ENCODE results near the gene MDFI. TPM values are rescaled to one million over a fixed set of nuclear protein-coding genes. Genes with fewer than 3 reads are reported as not detected.

The MDFI gene
- total RNA-seq, 1 experiment from 2014 or later = not detected

DNA sequence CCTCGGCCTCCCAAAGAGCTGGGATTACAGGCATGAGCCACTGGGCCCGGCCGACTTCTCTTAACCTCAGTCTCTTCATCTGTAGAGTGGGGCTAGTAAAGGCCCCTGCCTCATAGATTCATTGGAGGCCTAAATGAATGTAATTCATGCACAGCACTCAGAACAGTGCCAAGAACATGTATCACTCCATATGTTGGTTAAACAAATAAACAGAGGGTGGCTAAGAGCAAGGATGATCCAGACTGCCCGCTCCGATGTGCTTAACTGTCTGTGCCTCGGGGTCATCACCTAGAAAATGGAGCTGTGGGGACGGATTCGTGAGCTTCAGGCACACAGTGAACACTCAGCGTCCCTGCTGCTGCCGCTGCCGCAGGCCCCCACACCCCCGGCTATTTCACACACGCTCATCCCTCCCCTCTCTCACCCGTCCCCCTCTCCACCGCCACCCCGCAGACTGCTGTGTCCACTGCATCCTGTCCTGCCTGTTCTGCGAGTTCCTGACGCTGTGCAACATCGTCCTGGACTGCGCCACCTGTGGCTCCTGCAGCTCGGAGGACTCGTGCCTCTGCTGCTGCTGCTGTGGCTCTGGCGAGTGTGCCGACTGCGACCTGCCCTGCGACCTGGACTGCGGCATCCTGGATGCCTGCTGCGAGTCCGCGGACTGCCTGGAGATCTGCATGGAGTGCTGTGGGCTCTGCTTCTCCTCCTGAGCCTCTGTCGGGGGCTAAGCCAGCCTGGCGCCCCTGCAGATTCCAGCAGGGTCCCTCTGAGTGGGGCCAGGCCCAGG, 14.8 kb downstream of the MDFI start:
- DNase-seq = peak; percentile 8
- no peaks in the 10 kb centered on the region for H3K27me3 ChIP-seq
- no peak overlapping the region for H3K4me3 ChIP-seq
- no peaks in the 10 kb centered on the region for H3K9me3 ChIP-seq
- no peaks in the 10 kb centered on the region for H3K36me3 ChIP-seq

- Histone ChIP-seq H3K4me3 (no peak overlapping the region), H3K36me3 (no peaks in the 10 kb centered on the region), H3K27me3 (no peaks in the 10 kb centered on the region), H3K9me3 (no peaks in the 10 kb centered on the region)
- DNase-seq = no peak
Observed at GRCh38 chr6:41653691-41654090, 15.4 kb downstream of the MDFI start.

DNA sequence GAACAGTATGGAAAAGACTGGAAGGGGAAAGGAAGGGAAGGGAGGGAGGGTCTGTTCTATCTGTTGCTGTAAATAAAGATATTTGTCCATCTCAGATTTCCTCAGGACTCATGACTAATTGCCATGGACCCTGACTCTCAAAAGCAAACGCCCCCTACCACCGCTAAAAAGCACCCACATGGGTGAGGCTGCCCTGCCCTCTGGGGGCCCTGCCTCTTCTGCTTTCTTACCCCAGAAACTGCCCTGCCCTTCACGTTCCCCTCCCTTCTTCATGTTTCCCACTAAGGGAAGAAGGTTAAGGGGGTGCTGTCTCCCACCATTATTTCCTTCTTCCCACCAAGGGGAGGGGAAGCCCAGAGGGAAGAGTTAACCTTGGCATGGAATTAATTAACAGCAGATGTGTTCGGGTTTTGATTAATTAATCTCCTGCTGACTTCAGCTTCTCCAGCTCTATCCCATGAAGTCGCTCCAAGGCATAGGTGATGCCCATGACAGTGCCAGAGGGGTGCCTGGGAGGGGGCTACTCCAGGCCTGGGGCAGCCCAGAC, 16.0 kb downstream of the MDFI start:
- Histone ChIP-seq H3K36me3 (no peaks in the 10 kb centered on the region), H3K4me3 (no peak overlapping the region), H3K27me3 (no peaks in the 10 kb centered on the region), H3K9me3 (no peaks in the 10 kb centered on the region)
- no peak for DNase-seq

DNA sequence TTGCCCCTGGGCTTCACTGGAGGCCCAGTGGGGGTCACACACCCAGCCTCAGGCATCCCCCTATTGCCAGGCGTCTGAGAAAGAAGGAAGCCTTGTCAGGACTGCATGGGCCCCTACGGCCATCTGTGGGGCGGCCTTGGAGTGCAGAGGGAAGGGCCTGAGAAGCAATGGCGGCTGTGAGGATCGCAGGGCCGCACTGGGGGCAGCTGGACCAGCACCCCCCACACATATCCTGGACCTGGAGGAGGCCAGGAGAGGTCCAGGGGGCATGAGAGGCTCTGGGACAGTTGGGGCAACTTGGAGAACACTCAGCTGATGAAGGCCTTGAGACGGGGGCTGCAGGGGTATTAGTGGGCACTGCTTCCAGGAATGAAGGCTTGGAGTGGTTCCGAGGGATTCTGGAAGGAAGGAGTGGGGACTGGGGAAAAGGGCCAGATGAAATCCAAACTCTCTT, 16.5 kb downstream of the MDFI start:
- DNase-seq = no peak
- H3K27me3 ChIP-seq = no peaks in the 10 kb centered on the region
- no peaks in the 10 kb centered on the region for H3K9me3 ChIP-seq
- no peaks in the 10 kb centered on the region for H3K36me3 ChIP-seq
- H3K4me3 ChIP-seq = no peak overlapping the region

DNA sequence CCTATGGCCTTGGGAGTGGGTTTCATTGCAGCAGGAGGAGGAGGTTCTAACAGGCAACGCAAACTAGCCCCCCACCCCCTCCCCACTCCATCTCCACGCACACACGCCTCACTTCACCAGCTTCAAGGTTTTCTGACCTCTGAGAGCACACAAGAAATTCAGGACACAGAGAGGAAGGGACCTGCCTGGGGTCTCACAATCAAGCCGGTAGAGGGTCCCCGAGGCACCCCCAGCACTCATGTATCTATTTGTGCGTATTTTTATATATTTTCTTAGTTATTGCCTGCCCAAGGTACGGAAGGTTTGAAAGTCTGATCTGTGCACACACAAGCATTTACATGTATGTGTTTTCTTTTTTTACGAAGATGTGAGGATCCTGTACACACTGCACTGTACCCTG, 16.9 kb downstream of the MDFI start:
- DNase-seq = no peak
- no peaks in the 10 kb centered on the region for H3K36me3 ChIP-seq
- H3K27me3 ChIP-seq = no peaks in the 10 kb centered on the region
- no peaks in the 10 kb centered on the region for H3K9me3 ChIP-seq
- no peak overlapping the region for H3K4me3 ChIP-seq

- no peaks in the 10 kb centered on the region for H3K9me3 ChIP-seq
- H3K27me3 ChIP-seq = no peaks in the 10 kb centered on the region
- no peaks in the 10 kb centered on the region for H3K36me3 ChIP-seq
- no peak for DNase-seq
- H3K4me3 ChIP-seq = no peak overlapping the region
Observed at GRCh38 chr6:41655646-41656001, 17.4 kb downstream of the MDFI start.

DNA sequence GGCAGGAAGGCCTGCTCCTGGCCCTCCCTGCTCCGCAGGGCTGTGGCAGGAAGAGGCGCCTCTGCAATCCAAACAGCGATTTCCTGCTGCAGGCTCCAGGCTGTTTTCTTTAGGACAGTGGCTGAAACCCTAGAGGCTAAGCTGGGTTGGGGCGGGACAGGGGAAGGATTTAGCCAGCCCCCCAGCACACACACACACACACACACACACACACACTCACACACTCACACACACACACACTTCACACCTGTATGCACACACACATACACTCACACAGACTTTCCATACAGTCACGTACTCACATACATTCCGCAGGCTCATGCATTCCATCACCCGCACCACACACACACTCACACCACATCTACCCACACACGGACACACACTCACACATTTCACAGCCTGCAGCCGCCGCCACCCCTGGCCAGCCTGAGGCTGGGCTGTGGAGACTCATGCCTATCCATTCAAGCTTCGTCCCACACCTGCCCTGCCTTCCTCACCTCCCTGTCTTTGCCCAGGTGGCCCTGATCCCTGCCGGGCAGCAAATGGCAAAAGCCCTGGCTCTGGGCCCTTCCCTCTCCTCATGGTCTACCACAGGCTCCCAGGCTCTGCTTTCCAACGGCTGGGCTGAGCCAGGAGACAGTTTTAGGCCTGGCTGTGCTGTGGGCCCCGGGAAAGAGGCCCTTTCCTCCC, 17.9 kb downstream of the MDFI start:
- no peak overlapping the region for H3K4me3 ChIP-seq
- no peaks in the 10 kb centered on the region for H3K36me3 ChIP-seq
- no peaks in the 10 kb centered on the region for H3K9me3 ChIP-seq
- DNase-seq = no peak
- H3K27me3 ChIP-seq = no peaks in the 10 kb centered on the region

DNA sequence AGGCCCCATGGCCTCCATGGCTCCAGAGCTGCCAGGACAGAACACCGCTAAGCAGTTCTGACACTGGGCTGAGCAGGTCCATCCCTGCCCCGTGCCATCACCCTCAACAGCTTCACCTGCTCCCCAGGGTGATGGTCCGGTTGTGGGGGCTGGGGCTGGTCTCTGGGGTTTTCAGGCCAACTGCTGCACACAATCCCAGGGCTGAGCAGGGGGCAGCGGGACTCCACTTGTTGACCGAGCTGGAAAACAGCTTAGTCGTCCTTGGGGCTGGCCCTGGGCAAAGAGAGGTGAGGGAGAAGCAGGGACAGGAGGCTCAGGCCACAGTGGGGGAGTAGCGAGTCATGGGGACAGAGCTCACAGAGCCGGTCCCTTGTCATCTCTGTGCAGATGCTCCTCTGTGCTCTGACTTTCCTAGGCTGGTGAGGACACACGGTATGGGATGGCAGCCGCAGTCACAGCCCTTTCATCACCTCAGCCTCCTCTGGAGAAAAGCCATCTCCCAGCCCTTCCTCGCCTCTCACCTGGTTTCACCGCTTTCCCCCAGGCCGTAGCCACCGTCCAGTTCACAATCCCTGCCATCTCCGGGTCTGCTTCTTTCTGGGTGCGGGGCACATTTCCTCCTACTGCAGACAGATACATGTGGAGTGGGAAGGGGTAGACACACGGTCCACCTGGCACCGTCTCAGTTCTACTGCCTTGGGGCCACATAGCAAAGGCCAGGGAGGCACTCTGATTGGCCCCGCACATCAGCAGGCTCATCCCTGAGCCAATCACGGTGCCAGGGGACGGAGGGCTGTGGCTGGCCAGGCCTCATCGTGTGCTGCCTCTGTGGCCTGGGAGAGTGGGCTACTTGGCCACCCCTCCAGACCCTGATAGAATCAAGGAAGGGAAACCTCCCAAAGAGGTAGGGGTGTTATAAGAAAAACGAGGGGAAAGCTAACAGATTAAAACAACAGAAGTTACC, 19.1 kb downstream of the MDFI start:
- H3K4me3 ChIP-seq = no peak overlapping the region
- no peak for DNase-seq
- H3K27me3 ChIP-seq = no peaks in the 10 kb centered on the region
- no peaks in the 10 kb centered on the region for H3K9me3 ChIP-seq
- no peaks in the 10 kb centered on the region for H3K36me3 ChIP-seq

DNA sequence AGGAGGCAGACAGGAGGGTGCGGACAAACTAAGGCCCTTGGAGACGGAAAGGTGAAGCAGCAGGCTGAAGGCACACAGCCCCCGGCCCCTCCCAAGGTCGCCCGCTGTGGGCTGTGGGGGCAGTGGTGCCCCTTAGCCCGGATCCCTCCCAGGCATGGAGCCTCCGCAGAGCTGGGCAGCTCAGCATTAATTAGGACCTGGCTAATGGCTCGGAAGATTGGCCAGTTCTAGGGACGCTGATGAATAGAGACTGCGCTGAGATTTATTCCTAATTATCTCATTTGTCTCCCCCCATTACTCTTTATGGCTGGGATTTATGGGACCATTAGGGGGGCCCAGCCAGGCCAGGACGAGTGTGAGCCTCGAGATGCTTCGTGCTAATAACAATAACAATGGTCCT, 20.4 kb downstream of the MDFI start:
- DNase-seq = no peak
- H3K36me3 ChIP-seq = no peaks in the 10 kb centered on the region
- no peaks in the 10 kb centered on the region for H3K27me3 ChIP-seq
- no peak overlapping the region for H3K4me3 ChIP-seq
- no peaks in the 10 kb centered on the region for H3K9me3 ChIP-seq

GRCh38 chr6:41659935-41660334, 21.7 kb downstream of the MDFI start:
- Histone ChIP-seq H3K27me3 (no peaks in the 10 kb centered on the region), H3K4me3 (no peak overlapping the region), H3K9me3 (no peaks in the 10 kb centered on the region), H3K36me3 (no peaks in the 10 kb centered on the region)
- no peak for DNase-seq

DNA sequence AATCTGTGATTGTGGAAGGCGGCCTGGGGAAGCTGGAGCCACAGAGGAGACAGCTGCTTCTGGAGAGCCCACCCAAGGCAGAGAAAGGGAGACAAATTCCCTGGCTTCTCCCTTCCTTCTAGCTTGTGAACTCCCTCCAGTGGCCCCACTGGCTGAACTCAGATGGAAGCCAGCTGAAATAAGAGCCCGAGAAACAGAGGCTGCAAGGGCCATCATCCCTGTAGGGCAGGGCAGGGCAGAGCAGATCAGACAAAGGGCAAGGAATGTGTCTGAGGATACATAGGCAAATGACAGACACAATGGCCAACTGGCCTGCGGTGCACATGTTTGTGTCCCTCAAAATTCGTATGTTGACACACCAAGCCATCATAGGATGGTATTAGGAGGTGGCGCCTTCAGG, 25.3 kb downstream of the MDFI start:
- Histone ChIP-seq H3K4me3 (no peak overlapping the region), H3K36me3 (no peaks in the 10 kb centered on the region), H3K9me3 (no peaks in the 10 kb centered on the region), H3K27me3 (no peaks in the 10 kb centered on the region)
- no peak for DNase-seq

- Histone ChIP-seq H3K4me3 (no peak overlapping the region), H3K9me3 (no peaks in the 10 kb centered on the region), H3K36me3 (no peaks in the 10 kb centered on the region), H3K27me3 (no peaks in the 10 kb centered on the region)
- no peak for DNase-seq
Observed at GRCh38 chr6:41664271-41664670, 26.0 kb downstream of the MDFI start.

DNA sequence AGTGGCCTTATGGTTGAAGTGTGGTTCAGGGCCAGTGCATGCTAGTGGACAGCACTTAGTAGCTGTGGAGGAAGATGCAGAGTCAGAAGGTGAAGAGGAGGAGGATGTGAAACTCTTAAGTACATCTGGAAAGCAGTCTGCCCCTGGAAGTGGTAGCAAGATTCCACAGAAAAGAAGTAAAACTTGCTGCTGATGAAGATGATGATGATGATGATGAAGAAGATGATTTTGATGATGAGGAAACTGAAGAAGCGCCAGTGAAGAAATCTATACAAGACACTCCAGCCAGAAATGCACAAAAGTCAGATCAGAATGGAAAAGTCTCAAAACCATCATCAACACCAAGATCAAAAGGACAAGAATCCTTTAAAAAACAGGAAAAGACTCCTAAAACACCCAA, 28.9 kb downstream of the MDFI start:
- H3K4me3 ChIP-seq = no peak overlapping the region
- no peaks in the 10 kb centered on the region for H3K9me3 ChIP-seq
- DNase-seq = no peak
- no peaks in the 10 kb centered on the region for H3K36me3 ChIP-seq
- no peaks in the 10 kb centered on the region for H3K27me3 ChIP-seq

- Histone ChIP-seq H3K36me3 (no peaks in the 10 kb centered on the region), H3K9me3 (no peaks in the 10 kb centered on the region), H3K27me3 (no peaks in the 10 kb centered on the region), H3K4me3 (no peak overlapping the region)
- no peak for DNase-seq
Observed at GRCh38 chr6:41668968-41669367, 30.7 kb downstream of the MDFI start.

GRCh38 chr6:41670703-41671360, 32.6 kb downstream of the MDFI start:
- DNase-seq = no peak
- H3K9me3 ChIP-seq = no peaks in the 10 kb centered on the region
- no peak overlapping the region for H3K4me3 ChIP-seq
- no peaks in the 10 kb centered on the region for H3K36me3 ChIP-seq
- no peaks in the 10 kb centered on the region for H3K27me3 ChIP-seq

DNA sequence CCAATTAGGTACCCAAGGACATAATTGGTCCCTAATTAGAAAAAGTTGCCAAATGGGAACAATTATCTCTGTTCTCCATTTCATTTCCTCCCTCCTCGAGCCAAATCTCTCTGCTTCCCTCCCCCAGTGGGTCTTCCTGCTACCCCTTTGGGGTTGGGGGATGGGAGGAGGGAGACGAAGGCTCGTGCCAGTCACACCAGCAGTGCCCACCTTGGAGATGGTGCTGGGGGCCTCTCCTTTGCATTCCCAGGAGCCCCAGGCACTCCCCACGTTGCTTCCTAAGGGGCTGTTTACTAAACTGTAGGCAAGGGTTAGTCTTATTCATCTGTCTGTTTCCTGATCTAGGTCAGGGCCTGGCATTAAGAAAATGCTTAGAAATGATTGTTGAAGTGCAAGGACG, 33.1 kb downstream of the MDFI start:
- no peak for DNase-seq
- no peak overlapping the region for H3K4me3 ChIP-seq
- no peaks in the 10 kb centered on the region for H3K9me3 ChIP-seq
- H3K27me3 ChIP-seq = no peaks in the 10 kb centered on the region
- H3K36me3 ChIP-seq = no peaks in the 10 kb centered on the region
